SK-N-MC (cell line): ENCODE data around the gene SMYD3.

Experiments
- DNase-seq: peaks from one replicate; pipeline ENCODE4 v3.0.0-alpha.2; 2011; ENCODE audit warnings: low read depth, low spot score
- H3K27ac ChIP-seq: fragments of 200-600 bp; sonication (generic); 2 replicates; pipeline ENCODE4 v1.5.1; 2016; ENCODE audit warnings: mixed run types
- H3K36me3 ChIP-seq: fragments of 200-600 bp; sonication (generic); 2 replicates; pipeline ENCODE4 v1.6.1; 2017; ENCODE audit warnings: antibody characterized with exemption, low read length, mixed read lengths; ENCODE audit not compliant: insufficient read depth
- H3K4me3 ChIP-seq: fragments of 200-600 bp; sonication (generic); 2 replicates; pipeline ENCODE4 v1.5.1; 2016
- H3K9ac ChIP-seq: fragments of 200-600 bp; sonication (generic); 2 replicates; pipeline ENCODE4 v1.8.0; 2017; ENCODE audit warnings: mixed run types, mixed read lengths; ENCODE audit not compliant: insufficient read length
- H3K9me3 ChIP-seq: fragments of 200-600 bp; sonication (generic); 2 replicates; pipeline ENCODE4 v1.6.1; 2017; ENCODE audit warnings: low read depth, mild to moderate bottlenecking, antibody characterized with exemption, low read length, moderate library complexity, mixed read lengths
- EZH2 ChIP-seq: fragments of 200-600 bp; sonication (generic); IDR thresholded peaks from one replicate; pipeline ENCODE4 v1.6.1; 2017; ENCODE audit warnings: antibody characterized with exemption
- FOXP2 ChIP-seq: optimal IDR thresholded peaks from 2 replicates; pipeline ENCODE3; 2011; ENCODE audit warnings: mild to moderate bottlenecking, moderate library complexity; ENCODE audit not compliant: insufficient read depth; ENCODE audit errors: extremely low read length, control extremely low read depth
- POLR2AphosphoS5 ChIP-seq: IDR thresholded peaks from 2 replicates; pipeline ENCODE4 v1.6.1; 2012; ENCODE audit warnings: mild to moderate bottlenecking, low read depth, low read length, borderline replicate concordance

SMYD3 gene

DNA sequence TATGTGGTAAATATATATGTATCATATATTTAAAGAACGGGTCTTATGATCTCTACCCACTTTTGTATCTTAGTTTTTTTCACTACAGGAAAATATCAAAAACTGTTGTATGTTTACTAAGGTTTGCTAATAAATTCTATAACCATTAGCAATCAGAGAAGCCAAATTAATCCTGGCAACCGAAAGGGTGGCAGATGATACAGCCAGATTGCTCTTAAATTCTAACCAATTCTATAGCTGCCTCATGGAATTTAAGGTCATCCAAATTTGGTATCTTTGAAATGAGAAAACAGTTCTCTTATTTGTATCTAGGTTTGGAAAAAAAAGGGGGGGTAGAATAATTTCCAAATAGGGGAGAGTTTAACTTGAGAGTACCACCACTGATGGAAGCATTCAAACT, 591.2 kb downstream of the SMYD3 start:
- TF ChIP-seq EZH2 = no peak
- no peak for TF ChIP-seq FOXP2
- TF ChIP-seq POLR2AphosphoS5 = no peak

DNA sequence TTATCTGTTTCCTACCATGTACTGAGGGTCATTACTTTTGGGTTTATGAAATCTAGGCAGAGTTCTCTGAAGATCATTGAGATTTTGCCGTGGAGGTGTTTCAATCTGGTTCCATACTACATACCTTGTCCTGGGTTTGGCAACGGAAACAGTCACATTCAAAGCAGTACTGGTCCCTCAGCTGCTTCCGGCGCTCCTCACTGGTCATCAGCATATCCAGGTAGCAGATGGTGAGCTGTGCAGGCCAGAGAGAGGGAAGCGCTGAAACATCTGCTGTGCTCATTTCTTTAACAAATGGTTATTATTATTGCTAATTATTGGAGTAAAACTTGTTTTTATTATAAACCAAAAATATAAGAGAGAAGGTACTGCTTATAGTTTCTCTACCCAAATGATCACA, 591.7 kb downstream of the SMYD3 start:
- Histone ChIP-seq H3K9me3 (no peaks in the 10 kb centered on the region), H3K9ac (no peak overlapping the region), H3K27ac (no peak overlapping the region), H3K36me3 (no peaks in the 10 kb centered on the region), H3K4me3 (no peak overlapping the region)
- no peak for DNase-seq
- TF ChIP-seq FOXP2 = no peak
- no peak for TF ChIP-seq POLR2AphosphoS5
- no peak for TF ChIP-seq EZH2

More for the DNA sequence above, 591.2 kb downstream of the SMYD3 start:
- H3K36me3 ChIP-seq = no peaks in the 10 kb centered on the region
- no peak overlapping the region for H3K4me3 ChIP-seq
- H3K9me3 ChIP-seq = no peaks in the 10 kb centered on the region
- DNase-seq = no peak
- no peak overlapping the region for H3K9ac ChIP-seq
- H3K27ac ChIP-seq = no peak overlapping the region

DNA sequence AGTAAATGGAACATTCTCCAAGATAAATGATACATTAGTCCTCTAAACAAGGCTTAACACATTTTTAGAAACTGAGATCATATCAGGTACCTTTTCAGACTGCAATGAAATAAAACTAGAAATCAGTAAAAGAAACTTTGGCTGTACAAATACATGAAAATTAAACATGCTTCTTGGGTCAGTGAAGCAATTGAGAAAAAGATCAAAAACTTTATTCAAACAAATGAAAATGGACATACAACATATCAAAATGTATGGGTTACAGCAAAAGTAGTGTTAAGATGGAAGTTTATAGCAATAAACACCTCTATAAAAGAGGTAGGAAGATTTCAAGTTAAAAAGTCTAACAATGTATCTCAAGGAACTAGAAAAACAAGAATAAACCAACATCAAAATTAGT, 598.5 kb downstream of the SMYD3 start:
- Histone ChIP-seq H3K9ac (no peak overlapping the region), H3K4me3 (no peak overlapping the region), H3K36me3 (no peaks in the 10 kb centered on the region), H3K9me3 (no peaks in the 10 kb centered on the region), H3K27ac (no peak overlapping the region)
- no peak for TF ChIP-seq FOXP2
- no peak for DNase-seq

DNA sequence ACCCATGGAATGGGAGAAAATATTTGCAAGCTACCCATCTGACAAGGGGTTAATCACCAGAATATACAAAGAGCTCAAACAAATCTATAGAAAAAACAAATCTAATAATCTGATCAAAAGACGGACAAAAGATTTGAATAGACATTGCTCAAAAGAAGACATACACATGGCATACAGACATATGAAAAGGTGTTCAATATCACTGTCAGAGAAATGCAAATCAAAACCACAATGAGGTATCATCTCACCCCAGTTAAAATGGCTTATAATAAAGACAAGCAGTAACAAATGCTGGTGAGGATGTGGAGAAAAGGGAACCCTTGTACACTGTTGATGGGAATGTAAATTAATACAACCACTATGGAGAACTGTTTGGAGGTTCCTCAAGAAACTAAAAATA, 600.9 kb downstream of the SMYD3 start:
- no peaks in the 10 kb centered on the region for H3K9me3 ChIP-seq
- H3K4me3 ChIP-seq = no peak overlapping the region
- no peaks in the 10 kb centered on the region for H3K36me3 ChIP-seq
- H3K27ac ChIP-seq = no peak overlapping the region
- no peak for DNase-seq
- H3K9ac ChIP-seq = no peak overlapping the region
- TF ChIP-seq FOXP2 (no peak), EZH2 (no peak), POLR2AphosphoS5 (no peak)

DNA sequence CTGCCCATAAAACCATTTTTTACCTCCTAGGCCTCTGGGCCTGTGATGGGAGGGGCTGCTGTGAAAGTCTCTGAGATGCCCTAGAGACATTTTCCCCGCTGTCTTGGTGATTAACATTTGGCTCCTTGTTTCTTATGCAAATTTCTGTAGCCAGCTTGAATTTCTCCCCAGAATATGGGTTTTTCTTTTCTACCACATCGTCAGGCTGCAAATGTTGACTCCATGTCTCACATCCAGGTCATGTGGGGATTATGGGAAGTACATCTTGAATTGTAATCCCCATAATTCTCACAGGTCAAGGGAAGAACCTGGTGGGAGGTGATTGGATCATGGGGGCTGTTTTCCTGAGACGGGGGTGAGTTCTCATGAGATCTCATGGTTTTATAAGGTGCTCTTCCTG, 603.2 kb downstream of the SMYD3 start:
- Histone ChIP-seq H3K9ac (no peak overlapping the region), H3K9me3 (no peaks in the 10 kb centered on the region), H3K27ac (no peak overlapping the region), H3K36me3 (no peaks in the 10 kb centered on the region), H3K4me3 (no peak overlapping the region)
- DNase-seq = no peak
- TF ChIP-seq POLR2AphosphoS5 = no peak
- no peak for TF ChIP-seq EZH2
- no peak for TF ChIP-seq FOXP2

DNA sequence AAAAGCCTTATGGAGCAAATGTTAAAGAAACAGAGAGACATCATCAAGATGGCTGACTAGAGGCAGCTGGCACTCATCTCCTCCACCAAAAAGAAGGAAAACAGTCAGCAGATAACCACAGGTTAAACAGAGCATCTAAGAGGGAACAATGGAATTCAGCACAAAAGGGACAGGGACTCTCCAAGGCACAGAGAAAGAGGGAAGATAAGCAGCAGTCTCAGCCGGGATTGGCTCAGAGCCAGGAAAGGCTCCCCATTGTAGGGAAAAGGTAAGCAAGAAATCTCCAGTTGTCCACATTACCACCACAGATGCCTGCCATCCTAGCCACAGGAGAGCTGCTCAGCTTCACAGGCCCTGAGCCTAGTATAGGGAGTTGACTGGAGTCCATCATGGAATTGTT, 605.5 kb downstream of the SMYD3 start:
- Histone ChIP-seq H3K9me3 (no peaks in the 10 kb centered on the region), H3K27ac (no peak overlapping the region), H3K9ac (no peak overlapping the region), H3K36me3 (no peaks in the 10 kb centered on the region), H3K4me3 (no peak overlapping the region)
- TF ChIP-seq FOXP2 (no peak), EZH2 (no peak), POLR2AphosphoS5 (no peak)
- no peak for DNase-seq

DNA sequence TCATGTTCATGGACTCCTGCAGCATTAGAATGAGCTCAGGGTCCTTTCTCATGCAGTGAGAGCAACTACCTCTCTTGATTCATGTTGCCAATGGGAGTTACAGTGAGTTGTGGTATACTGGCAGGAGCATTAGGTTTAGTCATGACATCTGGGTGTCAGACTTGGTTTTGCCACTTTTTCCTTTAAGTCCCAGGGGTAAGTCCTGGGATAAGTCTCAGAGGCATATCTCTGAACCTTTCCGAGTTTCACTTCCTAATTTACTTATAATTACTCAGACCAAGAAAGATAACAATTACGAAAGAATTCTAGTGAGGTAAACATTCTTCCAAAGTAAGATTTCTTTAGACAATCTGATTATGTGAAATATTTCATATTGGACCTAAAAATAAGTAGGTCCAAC, 606.0 kb downstream of the SMYD3 start:
- Histone ChIP-seq H3K27ac (no peak overlapping the region), H3K9ac (no peak overlapping the region), H3K9me3 (no peaks in the 10 kb centered on the region), H3K36me3 (no peaks in the 10 kb centered on the region), H3K4me3 (no peak overlapping the region)
- TF ChIP-seq EZH2 (no peak), POLR2AphosphoS5 (no peak), FOXP2 (no peak)
- no peak for DNase-seq

DNA sequence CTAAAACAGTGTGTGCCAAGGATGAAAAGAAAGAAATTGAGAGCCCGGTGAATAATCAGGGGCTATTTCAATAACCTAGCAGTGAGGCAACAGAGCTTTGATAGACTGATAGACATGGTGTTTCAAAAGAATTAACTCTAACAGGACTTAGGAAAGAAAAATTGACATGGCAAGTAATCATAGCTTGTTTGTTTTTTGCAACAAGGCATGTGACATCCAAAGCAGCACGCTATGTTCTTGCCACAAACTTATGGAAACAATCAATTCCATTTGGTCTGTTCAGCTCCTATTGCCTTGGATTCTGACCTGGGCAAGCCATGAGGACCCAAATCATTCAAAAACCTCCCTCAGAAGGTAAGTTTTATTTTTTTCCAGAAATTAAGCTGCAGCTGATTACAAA, 608.5 kb downstream of the SMYD3 start:
- H3K9me3 ChIP-seq = no peaks in the 10 kb centered on the region
- no peak for TF ChIP-seq FOXP2
- no peak overlapping the region for H3K4me3 ChIP-seq
- H3K36me3 ChIP-seq = no peaks in the 10 kb centered on the region
- DNase-seq = no peak
- H3K27ac ChIP-seq = no peak overlapping the region
- no peak overlapping the region for H3K9ac ChIP-seq

DNA sequence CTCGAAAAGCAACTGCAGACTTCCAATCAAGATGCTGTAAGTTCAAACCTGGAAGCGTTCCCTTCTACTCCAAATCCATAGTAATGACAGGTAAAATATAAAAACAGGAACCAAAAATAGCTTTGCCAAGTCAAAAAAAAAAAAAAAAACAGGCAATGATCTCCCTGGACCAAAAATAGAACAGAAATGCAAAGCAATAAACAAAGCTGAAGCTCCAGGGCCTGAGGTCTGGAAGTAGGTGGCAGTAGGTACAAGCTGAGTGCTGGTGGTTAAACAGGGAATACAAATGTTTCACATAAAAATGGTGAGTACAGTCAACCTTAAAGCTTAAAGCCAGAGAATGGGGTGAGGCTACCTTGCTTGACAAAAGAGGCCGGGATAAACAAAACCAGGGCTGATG, 610.8 kb downstream of the SMYD3 start:
- Histone ChIP-seq H3K9ac (no peak overlapping the region), H3K36me3 (no peaks in the 10 kb centered on the region), H3K9me3 (no peaks in the 10 kb centered on the region), H3K4me3 (no peak overlapping the region), H3K27ac (no peak overlapping the region)
- TF ChIP-seq POLR2AphosphoS5 (no peak), EZH2 (no peak), FOXP2 (no peak)
- DNase-seq = no peak
